WTC11 (cell line): ENCODE results near the gene ACO2.

Source experiments
- JUN ChIP-seq: sonication (generic); formaldehyde crosslinking; IDR thresholded peaks from 2 replicates; pipeline ENCODE4 v1.8.0; 2023; ENCODE audit warnings: mild to moderate bottlenecking, missing genetic modification reagents
- KAT7 ChIP-seq: sonication (generic); formaldehyde crosslinking; IDR thresholded peaks from 2 replicates; pipeline ENCODE4 v1.8.1; 2023; ENCODE audit warnings: missing genetic modification reagents, mild to moderate bottlenecking, borderline replicate concordance
- TEAD4 ChIP-seq: sonication (generic); formaldehyde crosslinking; IDR thresholded peaks from 2 replicates; pipeline ENCODE4 v1.8.0; 2022; ENCODE audit warnings: mild to moderate bottlenecking, missing genetic modification reagents
- ZNF317 ChIP-seq: sonication (generic); formaldehyde crosslinking; IDR thresholded peaks from 2 replicates; pipeline ENCODE4 v1.8.1; 2023; ENCODE audit warnings: low read depth, mild to moderate bottlenecking, moderate library complexity, missing genetic modification reagents, borderline replicate concordance
- TF ChIP-seq, protein P1 (sequence below): fragments of 200-600 bp; IDR thresholded peaks from 2 replicates; pipeline ENCODE4 v1.8.0; 2022; ENCODE audit warnings: antibody characterized with exemption
- TF ChIP-seq, protein P2 (sequence below): sonication (generic); formaldehyde crosslinking; IDR thresholded peaks from 2 replicates; pipeline ENCODE4 v1.8.1; 2022; ENCODE audit warnings: low read depth, missing genetic modification reagents, borderline replicate concordance

DNA sequence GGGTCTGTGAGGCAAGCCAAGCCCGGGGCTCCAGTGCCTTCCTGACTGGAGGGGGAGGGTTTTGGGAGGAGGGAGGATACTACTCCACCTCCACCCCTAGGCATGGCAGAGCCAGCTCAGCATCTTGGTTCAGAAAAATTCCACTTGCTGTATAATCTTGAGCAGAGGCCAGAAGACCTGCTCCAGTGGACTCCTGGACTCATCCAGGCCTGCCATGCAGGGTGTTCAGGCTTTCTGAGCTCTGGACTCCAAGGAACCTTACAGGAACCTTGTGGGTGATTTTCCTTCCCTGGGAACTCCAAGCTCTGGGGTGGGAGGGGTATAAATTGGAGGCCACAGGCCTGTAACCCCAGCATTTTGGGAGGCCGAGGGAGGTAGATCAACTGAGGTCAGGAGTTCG lies 101.3 kb downstream of the ACO2 start:
- TF ChIP-seq, protein P1, sequence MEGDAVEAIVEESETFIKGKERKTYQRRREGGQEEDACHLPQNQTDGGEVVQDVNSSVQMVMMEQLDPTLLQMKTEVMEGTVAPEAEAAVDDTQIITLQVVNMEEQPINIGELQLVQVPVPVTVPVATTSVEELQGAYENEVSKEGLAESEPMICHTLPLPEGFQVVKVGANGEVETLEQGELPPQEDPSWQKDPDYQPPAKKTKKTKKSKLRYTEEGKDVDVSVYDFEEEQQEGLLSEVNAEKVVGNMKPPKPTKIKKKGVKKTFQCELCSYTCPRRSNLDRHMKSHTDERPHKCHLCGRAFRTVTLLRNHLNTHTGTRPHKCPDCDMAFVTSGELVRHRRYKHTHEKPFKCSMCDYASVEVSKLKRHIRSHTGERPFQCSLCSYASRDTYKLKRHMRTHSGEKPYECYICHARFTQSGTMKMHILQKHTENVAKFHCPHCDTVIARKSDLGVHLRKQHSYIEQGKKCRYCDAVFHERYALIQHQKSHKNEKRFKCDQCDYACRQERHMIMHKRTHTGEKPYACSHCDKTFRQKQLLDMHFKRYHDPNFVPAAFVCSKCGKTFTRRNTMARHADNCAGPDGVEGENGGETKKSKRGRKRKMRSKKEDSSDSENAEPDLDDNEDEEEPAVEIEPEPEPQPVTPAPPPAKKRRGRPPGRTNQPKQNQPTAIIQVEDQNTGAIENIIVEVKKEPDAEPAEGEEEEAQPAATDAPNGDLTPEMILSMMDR = no peak
- TF ChIP-seq, protein P2, sequence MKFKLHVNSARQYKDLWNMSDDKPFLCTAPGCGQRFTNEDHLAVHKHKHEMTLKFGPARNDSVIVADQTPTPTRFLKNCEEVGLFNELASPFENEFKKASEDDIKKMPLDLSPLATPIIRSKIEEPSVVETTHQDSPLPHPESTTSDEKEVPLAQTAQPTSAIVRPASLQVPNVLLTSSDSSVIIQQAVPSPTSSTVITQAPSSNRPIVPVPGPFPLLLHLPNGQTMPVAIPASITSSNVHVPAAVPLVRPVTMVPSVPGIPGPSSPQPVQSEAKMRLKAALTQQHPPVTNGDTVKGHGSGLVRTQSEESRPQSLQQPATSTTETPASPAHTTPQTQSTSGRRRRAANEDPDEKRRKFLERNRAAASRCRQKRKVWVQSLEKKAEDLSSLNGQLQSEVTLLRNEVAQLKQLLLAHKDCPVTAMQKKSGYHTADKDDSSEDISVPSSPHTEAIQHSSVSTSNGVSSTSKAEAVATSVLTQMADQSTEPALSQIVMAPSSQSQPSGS = no peak
- TF ChIP-seq ZNF317 (CRISPR knock-in tag) (no peak), JUN (no peak), KAT7 (CRISPR knock-in tag) (no peak), TEAD4 (CRISPR knock-in tag) (no peak)
